Measurements from ENCODE around the gene OSBP2.

Gene OSBP2

DNA sequence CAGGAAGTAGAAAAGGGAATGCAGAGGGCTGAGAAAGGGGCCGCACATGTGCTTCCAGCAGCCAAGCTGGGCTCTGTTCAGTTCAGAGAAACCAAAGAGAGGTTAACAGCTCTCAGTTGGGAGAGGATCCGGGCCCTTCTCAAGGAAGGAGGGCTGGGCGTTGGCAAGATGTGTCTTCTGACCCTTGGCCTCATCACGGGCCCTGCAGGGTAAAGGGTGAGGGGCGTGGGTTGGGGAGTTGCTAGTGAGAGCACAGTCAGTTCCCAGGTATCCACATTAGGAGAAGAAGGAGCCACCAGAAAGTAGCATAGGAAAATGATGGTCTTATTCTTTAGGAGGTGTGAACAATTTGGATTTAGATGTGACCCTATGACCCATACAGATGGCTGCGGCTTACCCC lies 73.0 kb downstream of the OSBP2 start:
- no peak overlapping the region for H2BK5ac ChIP-seq (ENCODE audit: low read depth, low read length, poor library complexity)
- H3K18ac ChIP-seq (ENCODE audit: low read length), result no peak overlapping the region
- WGBS (ENCODE audit: extremely low coverage, insufficient coverage, insufficient read length), result no CpG with 5 or more reads among the region's 6 CpGs

DNA sequence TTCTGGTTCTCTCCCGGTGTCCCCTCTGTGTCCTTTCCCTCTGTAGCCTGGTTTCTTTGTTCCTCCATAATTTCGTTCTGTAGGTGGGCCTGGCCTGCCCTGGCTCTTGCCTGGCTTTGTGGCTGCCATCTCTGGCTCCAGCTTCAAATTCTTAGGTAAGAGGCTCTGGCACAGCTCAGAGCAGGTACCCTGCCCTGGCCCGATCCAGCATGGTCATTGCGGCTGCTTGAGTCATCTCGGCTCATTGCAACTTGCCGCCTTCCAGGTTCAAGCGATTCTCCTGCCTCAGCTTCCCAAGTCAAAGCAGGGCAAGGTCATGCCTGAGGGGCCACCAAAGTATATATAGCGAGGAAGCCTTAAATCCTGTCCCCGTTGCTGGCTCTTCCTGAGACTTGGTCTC lies 76.0 kb downstream of the OSBP2 start:
- no peak overlapping the region for H2AK5ac ChIP-seq (ENCODE audit: low read length)
- no peaks in the 10 kb centered on the region for H3K79me1 ChIP-seq (ENCODE audit: low read length)
- H2BK120ac ChIP-seq (ENCODE audit: insufficient read depth, low read length, poor library complexity), result no peak overlapping the region
- no peaks in the 10 kb centered on the region for H3K36me3 ChIP-seq (ENCODE audit: control insufficient read depth in 1 of 2, insufficient read depth in 2 of 2, low read length in 2 of 2)
- no peak overlapping the region for H4K12ac ChIP-seq (ENCODE audit: low read depth, low read length)
- no peak overlapping the region for H3K18ac ChIP-seq (ENCODE audit: low read length)
- no peak overlapping the region for H3K14ac ChIP-seq (ENCODE audit: low read length)
- no CpG with 5 or more reads among the region's 9 CpGs for WGBS (ENCODE audit: extremely low coverage, insufficient coverage, insufficient read length)
- H4K8ac ChIP-seq (ENCODE audit: low read depth, low read length), result no peak overlapping the region
- H3K9ac ChIP-seq (ENCODE audit: low read length), result no peak overlapping the region
- H3K4me1 ChIP-seq (ENCODE audit: control insufficient read depth in 1 of 2, insufficient read depth in 2 of 2, low read length in 2 of 2), result no peaks in the 10 kb centered on the region
- H2BK5ac ChIP-seq (ENCODE audit: low read depth, low read length, poor library complexity), result no peak overlapping the region
- no peak overlapping the region for H3K4ac ChIP-seq (ENCODE audit: low read depth, low read length)
- no peak overlapping the region for H3K23ac ChIP-seq (ENCODE audit: low read length)
- H3K4me3 ChIP-seq (ENCODE audit: low read depth, low read length), result no peak overlapping the region
- DNase-seq, result no peak
- no peak overlapping the region for H3K4me2 ChIP-seq (ENCODE audit: low read length)
- no peaks in the 10 kb centered on the region for H3K27me3 ChIP-seq (ENCODE audit: insufficient read depth, low read length)
- no peak overlapping the region for H2BK12ac ChIP-seq (ENCODE audit: low read length)
- H3K79me2 ChIP-seq (ENCODE audit: control insufficient read depth, insufficient read depth, low read length, poor library complexity), result no peaks in the 10 kb centered on the region
- no peak overlapping the region for H3K27ac ChIP-seq (ENCODE audit: low read depth, low read length)
- no peaks in the 10 kb centered on the region for H3K9me3 ChIP-seq (ENCODE audit: insufficient read depth, low read depth, low read length)
- H2AFZ ChIP-seq (ENCODE audit: insufficient read depth, low read length, poor library complexity), result no peak overlapping the region
- no peak overlapping the region for H4K91ac ChIP-seq (ENCODE audit: low read depth, low read length)

More for the DNA sequence above, 73.0 kb downstream of the OSBP2 start:
- H3K9me3 ChIP-seq (ENCODE audit: insufficient read depth, low read depth, low read length), result no peaks in the 10 kb centered on the region
- no peak overlapping the region for H3K4me3 ChIP-seq (ENCODE audit: low read depth, low read length)
- H3K4me1 ChIP-seq (ENCODE audit: control insufficient read depth in 1 of 2, insufficient read depth in 2 of 2, low read length in 2 of 2), result no peaks in the 10 kb centered on the region
- no peak overlapping the region for H3K9ac ChIP-seq (ENCODE audit: low read length)
- no peak overlapping the region for H2AFZ ChIP-seq (ENCODE audit: insufficient read depth, low read length, poor library complexity)
- no peak overlapping the region for H3K4me2 ChIP-seq (ENCODE audit: low read length)
- no peak overlapping the region for H3K27ac ChIP-seq (ENCODE audit: low read depth, low read length)
- no peak for DNase-seq
- no peaks in the 10 kb centered on the region for H3K36me3 ChIP-seq (ENCODE audit: control insufficient read depth in 1 of 2, insufficient read depth in 2 of 2, low read length in 2 of 2)
- no peaks in the 10 kb centered on the region for H3K79me1 ChIP-seq (ENCODE audit: low read length)
- H2AK5ac ChIP-seq (ENCODE audit: low read length), result no peak overlapping the region
- no peaks in the 10 kb centered on the region for H3K27me3 ChIP-seq (ENCODE audit: insufficient read depth, low read length)
- H2BK12ac ChIP-seq (ENCODE audit: low read length), result no peak overlapping the region
- H3K23ac ChIP-seq (ENCODE audit: low read length), result no peak overlapping the region
- H4K8ac ChIP-seq (ENCODE audit: low read depth, low read length), result no peak overlapping the region
- no peak overlapping the region for H4K91ac ChIP-seq (ENCODE audit: low read depth, low read length)
- H2BK120ac ChIP-seq (ENCODE audit: insufficient read depth, low read length, poor library complexity), result no peak overlapping the region
- H3K4ac ChIP-seq (ENCODE audit: low read depth, low read length), result no peak overlapping the region
- H3K79me2 ChIP-seq (ENCODE audit: control insufficient read depth, insufficient read depth, low read length, poor library complexity), result no peaks in the 10 kb centered on the region
- H4K12ac ChIP-seq (ENCODE audit: low read depth, low read length), result no peak overlapping the region
- H3K14ac ChIP-seq (ENCODE audit: low read length), result no peak overlapping the region

DNA sequence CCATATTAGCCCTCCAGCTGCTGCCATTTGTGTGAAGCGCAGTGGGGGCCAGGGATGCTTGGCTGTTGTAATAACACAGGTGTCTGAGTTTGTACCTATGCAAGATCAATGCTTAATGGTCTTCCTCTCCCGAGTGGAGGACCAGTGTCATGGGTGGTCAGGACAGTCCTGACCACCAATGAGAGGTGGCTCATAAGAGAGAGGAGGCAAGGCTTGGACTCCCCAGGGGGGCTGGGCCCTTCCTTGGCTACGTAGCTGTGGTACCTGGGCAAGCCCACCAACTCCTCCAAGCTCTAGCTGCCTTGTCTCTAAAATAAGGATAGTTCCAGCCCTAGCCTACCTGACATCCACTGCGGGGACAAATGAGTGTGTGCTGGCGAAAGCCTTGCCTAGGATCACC lies 79.2 kb downstream of the OSBP2 start:
- Histone ChIP-seq H3K14ac (ENCODE audit: low read length) (no peak overlapping the region), H2BK120ac (ENCODE audit: insufficient read depth, low read length, poor library complexity) (no peak overlapping the region), H3K23ac (ENCODE audit: low read length) (no peak overlapping the region), H3K36me3 (ENCODE audit: control insufficient read depth in 1 of 2, insufficient read depth in 2 of 2, low read length in 2 of 2) (no peaks in the 10 kb centered on the region), H3K4ac (ENCODE audit: low read depth, low read length) (no peak overlapping the region), H3K4me2 (ENCODE audit: low read length) (no peak overlapping the region), H3K9ac (ENCODE audit: low read length) (no peak overlapping the region), H3K4me1 (ENCODE audit: control insufficient read depth in 1 of 2, insufficient read depth in 2 of 2, low read length in 2 of 2) (no peaks in the 10 kb centered on the region), H3K9me3 (ENCODE audit: insufficient read depth, low read depth, low read length) (no peaks in the 10 kb centered on the region), H2BK5ac (ENCODE audit: low read depth, low read length, poor library complexity) (no peak overlapping the region), H2AFZ (ENCODE audit: insufficient read depth, low read length, poor library complexity) (no peak overlapping the region), H2AK5ac (ENCODE audit: low read length) (no peak overlapping the region), H3K18ac (ENCODE audit: low read length) (no peak overlapping the region), H2BK12ac (ENCODE audit: low read length) (no peak overlapping the region), H4K8ac (ENCODE audit: low read depth, low read length) (no peak overlapping the region), H3K79me2 (ENCODE audit: control insufficient read depth, insufficient read depth, low read length, poor library complexity) (no peaks in the 10 kb centered on the region), H4K12ac (ENCODE audit: low read depth, low read length) (no peak overlapping the region), H3K27me3 (ENCODE audit: insufficient read depth, low read length) (no peaks in the 10 kb centered on the region), H3K27ac (ENCODE audit: low read depth, low read length) (no peak overlapping the region), H3K79me1 (ENCODE audit: low read length) (no peaks in the 10 kb centered on the region), H4K91ac (ENCODE audit: low read depth, low read length) (no peak overlapping the region), H3K4me3 (ENCODE audit: low read depth, low read length) (no peak overlapping the region)
- DNase-seq, result no peak
- WGBS (ENCODE audit: extremely low coverage, insufficient coverage, insufficient read length), result no CpG with 5 or more reads among the region's 5 CpGs

DNA sequence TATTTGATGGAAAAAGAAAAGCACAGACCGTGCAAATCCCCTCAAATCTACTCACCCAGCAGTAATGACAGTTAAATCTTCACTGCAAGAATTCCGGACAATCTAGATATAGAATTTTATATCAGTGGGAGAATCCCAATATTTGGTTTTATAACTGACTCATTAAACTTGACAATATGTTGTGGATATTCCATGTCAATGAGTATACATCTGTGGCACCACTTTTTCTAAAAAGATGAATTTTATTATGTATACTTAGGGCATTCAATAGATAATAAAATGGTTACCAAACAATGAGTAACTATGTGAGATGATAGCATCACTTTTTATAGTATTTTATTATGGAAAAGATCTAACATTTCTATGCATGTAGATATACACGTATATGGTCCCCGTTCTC lies 79.9 kb downstream of the OSBP2 start:
- no peaks in the 10 kb centered on the region for H3K4me1 ChIP-seq (ENCODE audit: control insufficient read depth in 1 of 2, insufficient read depth in 2 of 2, low read length in 2 of 2)
- H3K14ac ChIP-seq (ENCODE audit: low read length), result no peak overlapping the region
- H2AK5ac ChIP-seq (ENCODE audit: low read length), result no peak overlapping the region
- H3K9ac ChIP-seq (ENCODE audit: low read length), result no peak overlapping the region
- H4K12ac ChIP-seq (ENCODE audit: low read depth, low read length), result no peak overlapping the region
- no peaks in the 10 kb centered on the region for H3K9me3 ChIP-seq (ENCODE audit: insufficient read depth, low read depth, low read length)
- H3K4ac ChIP-seq (ENCODE audit: low read depth, low read length), result no peak overlapping the region
- no peak overlapping the region for H3K4me2 ChIP-seq (ENCODE audit: low read length)
- no peak overlapping the region for H2BK5ac ChIP-seq (ENCODE audit: low read depth, low read length, poor library complexity)
- H2AFZ ChIP-seq (ENCODE audit: insufficient read depth, low read length, poor library complexity), result no peak overlapping the region
- H3K23ac ChIP-seq (ENCODE audit: low read length), result no peak overlapping the region
- DNase-seq, result no peak
- no peak overlapping the region for H3K27ac ChIP-seq (ENCODE audit: low read depth, low read length)
- H2BK12ac ChIP-seq (ENCODE audit: low read length), result no peak overlapping the region
- WGBS (ENCODE audit: extremely low coverage, insufficient coverage, insufficient read length), result no CpG with 5 or more reads among the region's 4 CpGs
- no peaks in the 10 kb centered on the region for H3K27me3 ChIP-seq (ENCODE audit: insufficient read depth, low read length)
- H3K79me1 ChIP-seq (ENCODE audit: low read length), result no peaks in the 10 kb centered on the region
- H2BK120ac ChIP-seq (ENCODE audit: insufficient read depth, low read length, poor library complexity), result no peak overlapping the region
- no peaks in the 10 kb centered on the region for H3K79me2 ChIP-seq (ENCODE audit: control insufficient read depth, insufficient read depth, low read length, poor library complexity)
- no peak overlapping the region for H3K18ac ChIP-seq (ENCODE audit: low read length)
- H4K91ac ChIP-seq (ENCODE audit: low read depth, low read length), result no peak overlapping the region
- no peaks in the 10 kb centered on the region for H3K36me3 ChIP-seq (ENCODE audit: control insufficient read depth in 1 of 2, insufficient read depth in 2 of 2, low read length in 2 of 2)
- no peak overlapping the region for H3K4me3 ChIP-seq (ENCODE audit: low read depth, low read length)
- no peak overlapping the region for H4K8ac ChIP-seq (ENCODE audit: low read depth, low read length)
